GM19468 (cell line): ENCODE results near the gene TBX2.
"Not testable (repeated sequence)": the region's sequence is repeated elsewhere in the genome, so short reads cannot be mapped to it uniquely, and the experiment has no call there.

ENCODE experiments used
- ATAC-seq: cut with Tn5 transposase; IDR thresholded peaks from one replicate; pipeline ENCODE4 v1.9.1; 2021; ENCODE audit warnings: mild to moderate bottlenecking, moderate library complexity, moderate number of reproducible peaks; ENCODE audit not compliant: unreplicated experiment; ENCODE audit errors: extremely low read depth

TBX2 gene

DNA sequence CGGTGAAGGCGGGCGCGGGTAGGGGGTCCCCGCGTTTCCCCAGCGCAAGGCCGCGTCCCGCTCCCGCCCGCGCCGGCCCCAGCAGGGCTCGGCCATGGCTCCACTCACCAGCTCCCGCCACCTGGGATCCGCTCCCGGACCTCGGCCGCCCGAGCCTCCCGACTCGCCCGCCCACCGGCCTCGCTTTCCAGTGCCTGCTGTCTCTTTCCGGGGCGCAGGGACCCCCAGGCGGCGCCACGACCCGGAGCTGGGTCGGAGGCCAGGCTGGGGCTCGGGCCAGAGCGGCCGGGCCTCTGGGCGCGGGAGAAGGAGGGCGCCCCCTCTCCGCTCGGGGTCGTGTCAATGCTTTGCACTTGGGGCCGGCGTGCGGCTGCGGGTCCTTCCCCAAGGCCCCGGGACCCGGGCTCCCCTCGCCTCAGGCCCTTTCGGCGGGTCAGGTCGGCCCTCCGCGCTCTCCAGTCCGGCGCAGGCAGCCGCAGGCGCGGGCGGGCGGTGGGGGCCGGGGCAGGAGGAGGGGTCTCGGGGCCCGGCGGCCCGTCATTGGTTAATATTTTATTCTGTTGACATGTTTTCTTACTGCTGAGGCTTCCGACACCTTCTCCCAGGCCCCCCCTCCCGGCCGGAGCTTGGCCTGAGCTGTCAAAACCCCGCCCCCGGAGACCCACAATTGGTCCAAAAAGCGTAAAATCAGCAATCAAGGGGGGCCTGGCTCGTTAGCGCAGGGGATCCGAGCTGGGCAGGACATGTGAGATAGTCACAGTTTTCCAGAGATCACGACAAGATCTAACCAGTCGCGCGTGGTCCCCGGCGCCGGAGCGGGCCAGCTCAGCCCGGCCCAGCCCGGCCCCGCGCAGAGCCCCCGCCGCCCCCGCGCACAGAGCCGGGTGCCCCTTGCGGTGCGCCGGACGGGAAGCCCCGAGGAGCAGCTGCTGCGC is at the start of gene TBX2:
Gene TBX2, plus strand, starts transcription at position 713 of the 935 bp plus-strand sequence. CDS start 334 bp downstream, outside the sequence.
- ATAC-seq: no peak

GRCh38 chr17:61351745-61352407 is 47.8 kb upstream of the TBX2 start:
- ATAC-seq: no peak

GRCh38 chr17:61352408-61352770 is 47.3 kb upstream of the TBX2 start:
- ATAC-seq: no peak

- no peak for ATAC-seq
These were observed 46.7 kb upstream of the TBX2 start for GRCh38 chr17:61352781-61353491.

- no peak for ATAC-seq
These were observed 46.0 kb upstream of the TBX2 start for GRCh38 chr17:61353615-61354014.

- no peak for ATAC-seq
These were observed 44.5 kb upstream of the TBX2 start for GRCh38 chr17:61354895-61355874.

DNA sequence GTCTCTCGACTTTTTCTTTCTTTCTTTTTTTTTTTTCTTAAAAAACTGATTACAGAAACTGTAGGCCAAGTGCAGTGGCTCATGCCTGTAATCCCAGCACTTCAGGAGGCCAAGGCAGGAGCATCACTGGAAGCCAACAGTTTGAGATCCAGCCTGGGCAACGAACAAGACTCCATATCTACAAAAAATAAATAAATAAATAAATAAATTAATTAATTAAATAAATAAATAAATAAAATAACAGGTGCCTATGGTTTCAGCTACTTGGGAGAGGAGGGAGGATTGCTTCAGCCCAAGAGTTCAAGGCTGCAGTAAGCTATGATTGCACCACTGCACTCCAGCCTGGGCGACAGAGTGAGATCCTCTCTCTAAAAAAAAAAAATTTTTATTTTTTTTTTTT is 42.6 kb upstream of the TBX2 start:
- ATAC-seq: not testable (repeated sequence)

DNA sequence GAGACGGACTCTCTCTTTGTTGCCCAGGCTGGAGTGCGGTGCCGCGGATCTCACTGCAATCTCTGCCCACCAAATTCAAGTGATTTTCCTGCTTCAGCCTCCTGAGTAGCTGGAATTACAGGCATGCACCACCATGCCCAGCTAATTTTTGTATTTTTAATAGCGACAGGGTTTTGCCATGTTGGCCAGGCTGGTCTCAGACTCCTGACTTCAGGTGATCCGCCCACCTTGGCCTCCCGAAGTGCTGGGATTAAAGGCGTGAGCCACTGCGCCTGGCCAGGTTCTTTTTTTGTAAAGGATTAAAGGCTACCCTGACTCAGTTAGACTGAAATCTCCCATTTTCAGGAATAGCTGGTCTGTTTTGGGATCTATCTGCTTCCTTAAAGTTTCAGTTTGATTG is 40.1 kb upstream of the TBX2 start:
- ATAC-seq: not testable (repeated sequence)

GRCh38 chr17:61360318-61360943 is 39.2 kb upstream of the TBX2 start:
- ATAC-seq: no peak

- no peak for ATAC-seq
These were observed 38.6 kb upstream of the TBX2 start for GRCh38 chr17:61361084-61361483.

GRCh38 chr17:61362396-61362795 is 37.2 kb upstream of the TBX2 start:
- no peak for ATAC-seq

GRCh38 chr17:61362852-61363600 is 36.6 kb upstream of the TBX2 start:
- no peak for ATAC-seq

- ATAC-seq: no peak
These were observed 35.8 kb upstream of the TBX2 start for GRCh38 chr17:61363601-61364462.

DNA sequence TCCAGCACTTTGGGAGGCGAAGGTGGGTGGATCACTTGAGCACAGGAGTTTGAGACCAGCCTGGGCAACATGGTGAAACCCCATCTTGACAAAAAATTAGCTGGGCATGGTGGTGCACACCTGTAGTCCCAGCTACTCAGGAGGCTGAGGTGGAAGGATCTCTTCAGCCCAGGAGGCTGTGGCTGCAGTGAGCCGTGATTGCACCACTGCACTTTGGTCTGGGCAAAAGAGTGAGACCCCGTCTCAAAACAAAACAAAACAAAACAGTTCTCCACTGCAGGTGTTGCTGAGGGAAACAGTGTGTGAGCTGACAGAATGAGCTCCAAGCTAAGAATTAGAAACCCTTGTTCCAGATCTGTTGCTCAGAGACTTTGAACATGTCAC is 35.2 kb upstream of the TBX2 start:
- ATAC-seq: no peak

GRCh38 chr17:61366076-61366714 is 33.4 kb upstream of the TBX2 start:
- ATAC-seq: no peak

DNA sequence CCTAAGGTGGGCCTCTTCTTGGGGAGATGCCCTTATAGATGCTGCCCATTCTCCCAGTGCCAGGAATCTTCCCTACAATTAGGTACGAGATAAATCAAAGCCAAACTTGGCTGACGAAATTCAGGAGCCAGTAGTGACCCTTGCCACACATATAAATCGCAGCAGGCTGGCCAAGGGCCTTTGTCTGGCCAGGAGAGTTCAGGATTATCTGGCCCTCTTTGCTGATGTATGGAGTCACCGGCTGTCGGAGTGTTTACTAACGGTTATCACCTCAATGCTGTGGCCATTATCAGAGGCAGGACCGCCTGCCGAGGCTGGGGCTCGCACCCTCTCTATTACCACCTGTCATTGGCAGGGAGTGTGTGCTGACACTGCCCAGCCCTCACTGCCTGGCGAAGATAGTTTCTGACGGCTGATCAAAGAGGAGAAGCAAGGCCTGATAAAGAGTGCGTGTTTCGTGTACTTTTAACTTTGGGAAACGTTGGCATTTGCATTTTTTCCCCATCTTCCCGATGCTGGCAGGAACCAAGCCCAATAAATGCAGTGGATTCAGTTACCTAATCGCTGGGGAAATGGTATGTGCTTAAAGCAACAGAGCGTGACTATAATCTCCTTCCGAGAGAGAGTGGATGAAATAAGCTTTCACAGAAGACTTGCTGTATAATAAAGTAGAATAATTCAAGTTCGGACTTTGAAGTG is 32.8 kb upstream of the TBX2 start:
- ATAC-seq: no peak
